Liver (tissue), 9 donors: ENCODE data around the gene FRAS1. TPM values are rescaled to one million over a fixed set of nuclear protein-coding genes. Genes with fewer than 3 reads are reported as not detected.

Experiments used
- DNase-seq: peaks from one replicate; pipeline ENCODE4 v3.0.0-alpha.2; 2017; ENCODE audit warnings: low spot score
- H3K27ac ChIP-seq, 2 donors: one replicate each; pipeline ENCODE4 v1.7.0; 2013; ENCODE audit warnings: inconsistent platforms in 2 of 2, low read length in 2 of 2, control low read depth in 1 of 2, low read depth in 1 of 2, mild to moderate bottlenecking in 1 of 2
- H3K27me3 ChIP-seq, 4 donors: one replicate each; pipeline versions ENCODE4 v1.6.1 to v1.7.0; 2013; ENCODE audit warnings: low read length in 3 of 4, inconsistent platforms in 1 of 4, mild to moderate bottlenecking in 1 of 4, moderate library complexity in 1 of 4; ENCODE audit not compliant: control insufficient read depth in 4 of 4, insufficient read depth in 4 of 4
- H3K36me3 ChIP-seq, 4 donors: one replicate each; pipeline versions ENCODE4 v1.6.1 to v1.7.0; 2013; ENCODE audit warnings: low read length in 3 of 4, mild to moderate bottlenecking in 3 of 4, low read depth in 1 of 4, moderate library complexity in 1 of 4; ENCODE audit not compliant: control insufficient read depth in 4 of 4, insufficient read depth in 3 of 4
- H3K4me1 ChIP-seq, 4 donors: one replicate each; pipeline versions ENCODE4 v1.6.1 to v1.7.0; 2013; ENCODE audit warnings: low read length in 3 of 4, mild to moderate bottlenecking in 3 of 4, moderate library complexity in 1 of 4; ENCODE audit not compliant: control insufficient read depth in 4 of 4, insufficient read depth in 4 of 4
- H3K4me3 ChIP-seq, 3 donors: one replicate each; pipeline versions ENCODE4 v1.6.1 to v1.7.0; 2013; ENCODE audit warnings: low read length in 3 of 3, control low read depth in 1 of 3, low read depth in 1 of 3, mild to moderate bottlenecking in 1 of 3
- H3K9ac ChIP-seq, 2 donors: one replicate each; pipeline ENCODE4 v1.7.0; 2013; ENCODE audit warnings: low read length in 2 of 2, mild to moderate bottlenecking in 2 of 2, moderate library complexity in 2 of 2, control low read depth in 1 of 2, low read depth in 1 of 2
- H3K9me3 ChIP-seq, 4 donors: one replicate each; pipeline versions ENCODE4 v1.6.1 to v1.7.0; 2013; ENCODE audit warnings: low read length in 3 of 4; ENCODE audit not compliant: control insufficient read depth in 4 of 4
- ATF3 ChIP-seq: IDR thresholded peaks from 2 replicates; pipeline ENCODE4 v1.6.1; 2016; ENCODE audit warnings: antibody characterized with exemption
- CTCF ChIP-seq: fragments of 150-350 bp; IDR thresholded peaks from 2 replicates; pipeline ENCODE4 v1.5.1; 2017; ENCODE audit warnings: improper control_type of control experiment, low read depth, low read length; ENCODE audit not compliant: missing input control
- EGR1 ChIP-seq, 2 donors: IDR thresholded peaks; 2 replicates each; pipeline ENCODE4 v1.6.1; 2016 to 2018; ENCODE audit warnings: antibody characterized with exemption in 2 of 2, low read depth in 2 of 2
- FOXA1 ChIP-seq: IDR thresholded peaks from 2 replicates; pipeline ENCODE4 v1.6.1; 2016; ENCODE audit warnings: antibody characterized with exemption
- FOXA2 ChIP-seq: IDR thresholded peaks from 2 replicates; pipeline ENCODE4 v1.6.1; 2016; ENCODE audit warnings: antibody characterized with exemption
- GABPA ChIP-seq, 2 donors: IDR thresholded peaks in 1 of 2; conservative IDR thresholded peaks in 1 of 2; 2 replicates each; pipeline ENCODE4 v1.6.1; 2016; ENCODE audit warnings: antibody characterized with exemption in 2 of 2, mild to moderate bottlenecking in 1 of 2, moderate library complexity in 1 of 2
- HNF4A ChIP-seq, 2 donors: conservative IDR thresholded peaks; 2 replicates each; pipeline ENCODE4 v1.6.1; 2016; ENCODE audit warnings: antibody characterized with exemption in 2 of 2, mild to moderate bottlenecking in 2 of 2
- HNF4G ChIP-seq: IDR thresholded peaks from 2 replicates; pipeline ENCODE4 v1.6.1; 2016; ENCODE audit warnings: antibody characterized with exemption
- JUND ChIP-seq, 2 donors: IDR thresholded peaks; 2 replicates each; pipeline ENCODE4 v1.6.1; 2016; ENCODE audit warnings: antibody characterized with exemption in 2 of 2
- MAX ChIP-seq: IDR thresholded peaks from 2 replicates; pipeline ENCODE4 v1.6.1; 2016; ENCODE audit warnings: antibody characterized with exemption
- NR2F2 ChIP-seq: IDR thresholded peaks from 2 replicates; pipeline ENCODE4 v1.6.1; 2016; ENCODE audit warnings: antibody characterized with exemption
- RAD21 ChIP-seq, 2 donors: IDR thresholded peaks; 2 replicates each; pipeline ENCODE4 v1.6.1; 2016; ENCODE audit warnings: antibody characterized with exemption in 2 of 2, mild to moderate bottlenecking in 2 of 2
- REST ChIP-seq: IDR thresholded peaks from 2 replicates; pipeline ENCODE4 v1.6.1; 2016; ENCODE audit warnings: antibody characterized with exemption, mild to moderate bottlenecking
- RXRA ChIP-seq, 2 donors: IDR thresholded peaks; 2 replicates each; pipeline ENCODE4 v1.6.1; 2017 to 2018; ENCODE audit warnings: antibody characterized with exemption in 2 of 2, mild to moderate bottlenecking in 1 of 2
- SP1 ChIP-seq: IDR thresholded peaks from 2 replicates; pipeline ENCODE4 v1.6.1; 2018; ENCODE audit warnings: antibody characterized with exemption, mild to moderate bottlenecking
- TAF1 ChIP-seq: conservative IDR thresholded peaks from 2 replicates; pipeline ENCODE4 v1.6.1; 2016; ENCODE audit warnings: antibody characterized with exemption, mild to moderate bottlenecking
- YY1 ChIP-seq: IDR thresholded peaks from 2 replicates; pipeline ENCODE4 v1.6.1; 2016; ENCODE audit warnings: antibody characterized with exemption, mild to moderate bottlenecking
- ZBTB33 ChIP-seq: IDR thresholded peaks from 2 replicates; pipeline ENCODE4 v1.6.1; 2016; ENCODE audit warnings: antibody characterized with exemption
- WGBS: extraction: QIAGEN DNeasy Blood & Tissue Kit; methylation state at CpG from one replicate; pipeline ENCODE4 v1.1.7; 2013; 5-methylcytosine and 5-hydroxymethylcytosine counted together
- polyA plus RNA-seq, 2 donors: library from polyadenylated mRNA; stranded (reverse) in 1 of 2; unstranded in 1 of 2; fragments of 200-250 nt in 1 of 2; fragments of >200 nt in 1 of 2; fragmentation: Nextera tagmentation in 1 of 2; extraction: Ambion mirVana in 1 of 2; gene quantifications; one replicate each; pipeline versions ENCODE4 v1.2.1 to v1.2.3, GENCODE V29; 2013 to 2015
- total RNA-seq, 2 donors: library from RNA; depleted of rRNA; stranded (reverse); fragments of >200 nt; gene quantifications; one replicate each; pipeline ENCODE4 v1.2.3, GENCODE V29; 2014
- donor health status: healthy.
- donor health status: healthy.
- donor health status: healthy.
- donor health status: healthy.
- donor health status: healthy.

Gene FRAS1
- total and polyA plus RNA-seq, 4 donors, result 0.08 to 6.0 (median 1.1) TPM

- Histone ChIP-seq H3K9me3 (no peaks in the 10 kb centered on the region), H3K9ac (no peak overlapping the region), H3K27ac (no peak overlapping the region), H3K36me3 (no peaks in the 10 kb centered on the region), H3K4me1 (no peaks in the 10 kb centered on the region), H3K27me3 (peaks cover 0 to 3% (median 0%) of the 10 kb centered on the region in 4 donors), H3K4me3 (no peak overlapping the region)
- TF ChIP-seq FOXA1 (no peak), HNF4G (no peak), MAX (no peak), EGR1 (IDR thresholded peaks at IDR 0.05; ENCODE audit: low read depth in 2 of 2) (no peak), YY1 (no peak), SP1 (no peak), RXRA (IDR thresholded peaks at IDR 0.05) (no peak), ZBTB33 (no peak), TAF1 (no peak), ATF3 (no peak), RAD21 (IDR thresholded peaks at IDR 0.05) (no peak)
- DNase-seq, result no peak
- whole genome bisulfite sequencing, result 82% methylated on average over 6 of the region's 6 CpGs
Observed at GRCh38 chr4:78310740-78311115, 253.6 kb downstream of the FRAS1 start.

GRCh38 chr4:78311306-78311705 is 254.2 kb downstream of the FRAS1 start:
- TF ChIP-seq HNF4A (conservative IDR thresholded peaks at IDR 0.05) (no peak), JUND (IDR thresholded peaks at IDR 0.05) (no peak), ZBTB33 (no peak), RXRA (IDR thresholded peaks at IDR 0.05) (no peak), MAX (no peak), RAD21 (IDR thresholded peaks at IDR 0.05) (no peak), GABPA (IDR thresholded peaks at IDR 0.05 in 1 of 2, conservative IDR thresholded peaks at IDR 0.05 in 1 of 2) (no peak), NR2F2 (no peak), YY1 (no peak), FOXA1 (no peak), ATF3 (no peak), TAF1 (no peak), SP1 (no peak), CTCF (no peak), FOXA2 (no peak), EGR1 (IDR thresholded peaks at IDR 0.05; ENCODE audit: low read depth in 2 of 2) (no peak), REST (no peak), HNF4G (no peak)
- Histone ChIP-seq H3K27me3 (peaks cover 0 to 3% (median 0%) of the 10 kb centered on the region in 4 donors), H3K4me1 (no peaks in the 10 kb centered on the region), H3K9ac (no peak overlapping the region), H3K36me3 (no peaks in the 10 kb centered on the region), H3K4me3 (no peak overlapping the region), H3K27ac (no peak overlapping the region), H3K9me3 (no peaks in the 10 kb centered on the region)
- no peak for DNase-seq
- 83% methylated on average over 4 of the region's 4 CpGs for WGBS
